GM12874 (cell line): ENCODE measurements around the gene PTPN20.
"Not testable (repeated sequence)": the region's sequence is repeated elsewhere in the genome, so short reads cannot be mapped to it uniquely, and the experiment has no call there.

Experiments used
- CTCF ChIP-seq: IDR thresholded peaks from 2 replicates; pipeline ENCODE4 v1.5.1; 2011; ENCODE audit warnings: low read depth, mild to moderate bottlenecking, control low read depth, low read length, moderate library complexity; ENCODE audit not compliant: insufficient read depth

The PTPN20 gene

GRCh38 chr10:46911144-46911876, at the start of gene PTPN20:
PTPN20 (plus strand) TSS chr10:46911428; CDS start chr10:46932500, 21,072 bp downstream.
- TF ChIP-seq CTCF = not testable (repeated sequence)

GRCh38 chr10:46992803-46993561, 81.8 kb downstream of the PTPN20 start:
- TF ChIP-seq CTCF = peak; percentile 33; the same call in 1 of the 2 replicates

- TF ChIP-seq CTCF = no peak
Measured at GRCh38 chr10:46995234-46995633, 84.0 kb downstream of the PTPN20 start.

GRCh38 chr10:46998192-46998591, 87.0 kb downstream of the PTPN20 start:
- TF ChIP-seq CTCF = no peak

GRCh38 chr10:46998595-46998994, 87.4 kb downstream of the PTPN20 start:
- no peak for TF ChIP-seq CTCF

- TF ChIP-seq CTCF = no peak
Measured at GRCh38 chr10:46999217-46999616, 88.0 kb downstream of the PTPN20 start.

- no peak for TF ChIP-seq CTCF
Measured at GRCh38 chr10:47008769-47009168, 97.5 kb downstream of the PTPN20 start.
